ENCODE measurements around the gene LENG9.
A peak's percentile ranks its signal among the peaks of the same experiment; 100 is the strongest.

Gene LENG9

GRCh38 chr19:54448774-54449700 lies 14.5 kb downstream of the LENG9 start, which contains the start of gene LENG8 (continued):
- TF ChIP-seq ZNF214 (tag by site-specific recombination; IDR thresholded peaks at IDR 0.05; ENCODE audit: borderline replicate concordance) = no peak
- TF ChIP-seq ZNF777 (tag by site-specific recombination; IDR thresholded peaks at IDR 0.05; ENCODE audit: borderline replicate concordance) = peak; percentile 85; the same call in 1 of the 2 replicates
- peak; percentile 95 for TF ChIP-seq ZNF335 (tag by site-specific recombination; conservative IDR thresholded peaks at IDR 0.05)
- TF ChIP-seq ZNF19 (tag by site-specific recombination; IDR thresholded peaks at IDR 0.05; ENCODE audit: low read depth) = no peak
- TF ChIP-seq ZNF621 (tag by site-specific recombination; IDR thresholded peaks at IDR 0.05) = no peak
- no peak for TF ChIP-seq ZNF558 (tag by site-specific recombination; IDR thresholded peaks at IDR 0.05)
- TF ChIP-seq ZNF48 (tag by site-specific recombination; IDR thresholded peaks at IDR 0.05) = no peak
- no peak for TF ChIP-seq ZNF776 (tag by site-specific recombination; IDR thresholded peaks at IDR 0.05; ENCODE audit: borderline replicate concordance)
- TF ChIP-seq TRIM28 (IDR thresholded peaks at IDR 0.05; ENCODE audit: borderline replicate concordance, low read length) = no peak
- TF ChIP-seq SETDB1 (IDR thresholded peaks at IDR 0.05; ENCODE audit: insufficient read length, low read length) = no peak
- peak; percentile 58; the same call in 1 of the 2 replicates for TF ChIP-seq KLF17 (tag by site-specific recombination; IDR thresholded peaks at IDR 0.05)
- peak; percentile 69 for TF ChIP-seq ZNF843 (tag by site-specific recombination; IDR thresholded peaks at IDR 0.05)
- TF ChIP-seq HOXA7 (CRISPR knock-in tag; IDR thresholded peaks at IDR 0.05; ENCODE audit: borderline replicate concordance) = no peak
- TF ChIP-seq HIC1 (tag by site-specific recombination; IDR thresholded peaks at IDR 0.05) = peak; percentile 97
- TF ChIP-seq ZNF596 (tag by site-specific recombination; IDR thresholded peaks at IDR 0.05) = no peak
- peak; percentile 55; the same call in 1 of the 2 replicates for TF ChIP-seq KLF16 (tag by site-specific recombination; IDR thresholded peaks at IDR 0.05)
- TF ChIP-seq GFI1B (tag by site-specific recombination; IDR thresholded peaks at IDR 0.05) = no peak
- TF ChIP-seq ZNF16 (tag by site-specific recombination; IDR thresholded peaks at IDR 0.05; ENCODE audit: low read depth) = no peak
- peak; percentile 8; the same call in 1 of the 2 replicates for TF ChIP-seq PATZ1 (tag by site-specific recombination; IDR thresholded peaks at IDR 0.05)
- TF ChIP-seq ZNF488 (tag by site-specific recombination; IDR thresholded peaks at IDR 0.05) = no peak
- no peak for TF ChIP-seq IKZF3 (tag by site-specific recombination; IDR thresholded peaks at IDR 0.05)
- no peak for TF ChIP-seq ZNF571 (tag by site-specific recombination; IDR thresholded peaks at IDR 0.05)
- peak; percentile 17; the same call in 1 of the 2 replicates for TF ChIP-seq YY2 (tag by site-specific recombination; IDR thresholded peaks at IDR 0.05)
- no peak for TF ChIP-seq ZNF645 (tag by site-specific recombination; IDR thresholded peaks at IDR 0.05)
- TF ChIP-seq ZNF560 (tag by site-specific recombination; IDR thresholded peaks at IDR 0.05; ENCODE audit: borderline replicate concordance) = no peak
- TF ChIP-seq ZNF404 (tag by site-specific recombination; IDR thresholded peaks at IDR 0.05) = no peak
- no peak for TF ChIP-seq OSR2 (tag by site-specific recombination; IDR thresholded peaks at IDR 0.05)
- TF ChIP-seq GLIS2 (tag by site-specific recombination; IDR thresholded peaks at IDR 0.05) = 0 out of 2 replicates have a peak, but pooled peaks have one; percentile 11
- no peak for TF ChIP-seq MEIS1 (CRISPR knock-in tag; IDR thresholded peaks at IDR 0.05; ENCODE audit: borderline replicate concordance)
- peak; percentile 57; the same call in 1 of the 2 replicates for TF ChIP-seq REPIN1 (tag by site-specific recombination; IDR thresholded peaks at IDR 0.05; ENCODE audit: low read depth)
- peak; percentile 75 for TF ChIP-seq ZNF692 (tag by site-specific recombination; IDR thresholded peaks at IDR 0.05)
- TF ChIP-seq ZNF548 (tag by site-specific recombination; IDR thresholded peaks at IDR 0.05) = no peak
